ENCODE results near the gene CWC25.
A peak's percentile ranks its signal among the peaks of the same experiment; 100 is the strongest.

CWC25 gene

DNA sequence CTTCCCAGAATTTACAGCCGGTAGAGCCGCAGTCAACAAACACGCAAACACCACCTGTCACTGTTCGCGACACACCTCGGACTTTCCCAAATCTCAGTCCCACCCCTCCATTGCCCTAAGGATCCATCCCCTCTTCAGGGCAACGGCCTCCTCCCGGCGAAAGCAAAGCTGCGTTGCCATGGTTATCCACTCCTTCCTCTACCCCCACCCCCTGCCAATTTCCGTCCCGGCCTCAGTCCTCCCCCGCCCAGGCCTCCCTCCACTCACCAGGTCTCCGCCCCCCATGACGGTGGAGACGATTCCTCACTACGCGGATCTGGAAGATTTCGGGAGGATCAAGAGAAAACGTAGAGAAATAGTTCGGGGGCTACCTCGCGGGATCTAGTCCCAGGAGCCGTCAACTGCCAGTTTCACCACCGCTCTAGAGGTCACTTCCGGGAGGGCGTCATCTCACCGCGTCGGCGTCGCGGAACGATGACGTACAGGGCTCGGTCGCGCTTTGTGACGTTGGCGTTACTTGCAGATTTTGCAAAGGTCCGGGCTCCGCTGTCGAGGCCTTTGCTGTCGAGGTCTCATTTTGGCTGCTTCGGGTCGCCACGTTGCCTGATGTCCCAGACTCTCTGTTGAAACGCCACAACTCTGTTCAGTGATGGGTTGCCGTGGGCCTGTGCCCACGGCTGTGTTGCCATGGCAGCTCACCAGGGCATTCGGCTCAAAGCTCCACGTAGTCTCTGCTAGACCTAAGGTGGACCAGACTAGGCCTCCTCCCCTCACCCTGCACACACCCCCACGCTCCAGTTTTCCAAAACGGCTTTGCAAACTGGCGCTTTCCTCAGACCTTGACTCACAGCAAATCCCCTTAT, at the start of gene CWC25:
Gene CWC25, minus strand, starts transcription at position 423 of the 863 bp plus-strand sequence. Its CDS starts 138 bp downstream, at position 285.
- TF ChIP-seq, protein P1, sequence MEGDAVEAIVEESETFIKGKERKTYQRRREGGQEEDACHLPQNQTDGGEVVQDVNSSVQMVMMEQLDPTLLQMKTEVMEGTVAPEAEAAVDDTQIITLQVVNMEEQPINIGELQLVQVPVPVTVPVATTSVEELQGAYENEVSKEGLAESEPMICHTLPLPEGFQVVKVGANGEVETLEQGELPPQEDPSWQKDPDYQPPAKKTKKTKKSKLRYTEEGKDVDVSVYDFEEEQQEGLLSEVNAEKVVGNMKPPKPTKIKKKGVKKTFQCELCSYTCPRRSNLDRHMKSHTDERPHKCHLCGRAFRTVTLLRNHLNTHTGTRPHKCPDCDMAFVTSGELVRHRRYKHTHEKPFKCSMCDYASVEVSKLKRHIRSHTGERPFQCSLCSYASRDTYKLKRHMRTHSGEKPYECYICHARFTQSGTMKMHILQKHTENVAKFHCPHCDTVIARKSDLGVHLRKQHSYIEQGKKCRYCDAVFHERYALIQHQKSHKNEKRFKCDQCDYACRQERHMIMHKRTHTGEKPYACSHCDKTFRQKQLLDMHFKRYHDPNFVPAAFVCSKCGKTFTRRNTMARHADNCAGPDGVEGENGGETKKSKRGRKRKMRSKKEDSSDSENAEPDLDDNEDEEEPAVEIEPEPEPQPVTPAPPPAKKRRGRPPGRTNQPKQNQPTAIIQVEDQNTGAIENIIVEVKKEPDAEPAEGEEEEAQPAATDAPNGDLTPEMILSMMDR (conservative IDR thresholded peaks at IDR 0.05; ENCODE audit: low read depth, low read length): no peak
- H3K4me3 ChIP-seq (ENCODE audit: low read length): peak within 1 kb of the TSS; percentile 99
- peak; percentile 78 for DNase-seq (ENCODE audit: low read depth)

DNA sequence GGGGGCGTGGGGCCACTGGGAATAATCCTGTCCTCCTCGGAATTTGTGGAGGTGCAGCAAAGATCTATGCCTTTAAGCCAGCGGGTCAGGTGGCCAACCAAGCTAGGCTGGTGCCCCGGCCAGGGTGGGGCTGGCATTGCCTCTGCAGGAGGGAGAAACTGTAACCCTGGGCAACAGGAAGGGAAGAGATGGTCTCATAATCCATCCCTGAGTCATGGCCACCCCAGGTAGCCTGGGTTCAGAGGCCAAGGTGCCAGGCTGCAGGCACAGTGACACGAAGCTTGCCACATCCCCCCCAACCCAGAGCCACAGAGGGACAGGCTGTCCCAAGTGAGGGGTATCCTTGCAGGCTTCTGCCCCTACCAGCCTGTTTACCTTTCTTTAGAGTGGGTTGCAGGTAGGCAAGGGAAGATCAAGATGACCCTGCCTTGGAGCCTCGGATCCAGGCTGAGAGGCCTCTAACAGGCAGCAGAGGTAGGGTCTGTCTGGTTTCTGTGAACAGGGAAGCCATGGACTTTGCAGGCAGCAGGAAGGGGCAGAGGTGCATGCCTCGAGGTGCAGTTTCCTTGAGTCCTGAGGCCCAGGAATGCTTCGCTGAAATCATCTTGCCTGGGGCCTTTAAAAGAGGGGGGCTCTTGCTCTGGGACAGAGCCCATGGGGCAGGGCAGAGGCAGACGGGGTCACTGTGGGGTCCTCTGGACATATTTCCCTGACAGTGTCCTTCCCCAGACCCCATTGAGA, 48.7 kb upstream of the CWC25 start:
- DNase-seq (ENCODE audit: low read depth): no peak
- no peak overlapping the region for H3K4me3 ChIP-seq (ENCODE audit: low read length)
- TF ChIP-seq, protein P1 (conservative IDR thresholded peaks at IDR 0.05; ENCODE audit: low read depth, low read length): no peak

DNA sequence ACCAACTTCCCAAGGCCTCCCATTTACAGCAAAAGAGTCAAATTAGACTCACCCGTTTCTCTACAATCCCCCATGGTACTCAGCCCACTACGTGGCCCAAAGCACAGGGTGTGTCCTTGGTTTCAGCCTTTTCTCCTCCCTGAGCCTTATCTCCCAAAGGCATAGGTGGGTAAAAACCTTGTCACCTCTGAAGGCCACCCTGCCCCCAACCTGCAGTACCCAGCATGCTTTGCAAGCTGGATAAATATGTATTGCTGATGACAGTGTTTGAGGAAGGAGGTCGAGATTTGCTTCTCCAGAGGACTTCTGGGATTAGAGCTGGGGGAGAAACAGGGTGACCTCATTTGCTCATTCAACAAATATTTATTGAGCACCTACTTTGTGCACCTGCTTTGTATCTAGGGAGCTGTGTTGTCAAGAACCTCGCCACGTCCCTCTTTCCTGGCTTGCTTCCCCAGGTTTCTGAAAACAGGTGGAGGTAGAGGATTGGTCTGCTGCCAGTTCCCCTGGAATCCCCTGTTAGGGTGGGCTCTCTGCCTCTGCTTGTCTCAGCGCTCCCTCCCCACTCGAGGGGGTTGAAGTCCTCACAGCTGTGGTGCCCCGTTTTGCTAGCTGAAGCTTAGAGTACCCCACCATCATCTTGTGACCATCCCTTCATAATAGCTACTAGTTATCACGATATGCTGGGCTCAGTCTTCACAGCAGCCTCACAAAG, 47.7 kb upstream of the CWC25 start:
- TF ChIP-seq, protein P1 (conservative IDR thresholded peaks at IDR 0.05; ENCODE audit: low read depth, low read length): no peak
- no peak for DNase-seq (ENCODE audit: low read depth)
- H3K4me3 ChIP-seq (ENCODE audit: low read length): peak overlapping the region; percentile 4

DNA sequence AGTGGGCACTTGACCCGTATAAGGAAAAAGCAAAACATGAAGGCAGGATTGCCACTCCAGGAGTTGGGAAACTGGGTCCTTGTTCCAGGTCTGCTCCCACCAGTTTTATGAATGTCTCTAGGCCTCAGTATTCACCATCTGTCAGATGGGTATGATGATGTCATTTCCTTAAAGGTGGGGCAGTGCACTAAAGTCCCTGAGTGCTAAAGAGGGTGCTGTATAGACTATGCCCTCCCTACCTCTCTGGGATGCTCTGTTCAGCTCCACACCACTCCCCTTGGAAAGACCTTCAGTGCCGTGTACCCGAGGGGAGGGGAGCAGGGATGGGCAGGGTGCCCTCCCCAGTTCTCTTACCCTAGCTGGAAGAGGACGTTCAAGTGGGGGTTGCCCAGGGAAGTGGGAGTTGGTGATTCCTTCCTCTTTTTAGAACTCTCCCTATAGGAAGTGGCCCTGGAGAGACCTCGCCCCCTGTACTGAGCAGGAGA, 46.9 kb upstream of the CWC25 start:
- H3K4me3 ChIP-seq (ENCODE audit: low read length): peak overlapping the region; percentile 98
- TF ChIP-seq, protein P1 (conservative IDR thresholded peaks at IDR 0.05; ENCODE audit: low read depth, low read length): no peak
- no peak for DNase-seq (ENCODE audit: low read depth)

DNA sequence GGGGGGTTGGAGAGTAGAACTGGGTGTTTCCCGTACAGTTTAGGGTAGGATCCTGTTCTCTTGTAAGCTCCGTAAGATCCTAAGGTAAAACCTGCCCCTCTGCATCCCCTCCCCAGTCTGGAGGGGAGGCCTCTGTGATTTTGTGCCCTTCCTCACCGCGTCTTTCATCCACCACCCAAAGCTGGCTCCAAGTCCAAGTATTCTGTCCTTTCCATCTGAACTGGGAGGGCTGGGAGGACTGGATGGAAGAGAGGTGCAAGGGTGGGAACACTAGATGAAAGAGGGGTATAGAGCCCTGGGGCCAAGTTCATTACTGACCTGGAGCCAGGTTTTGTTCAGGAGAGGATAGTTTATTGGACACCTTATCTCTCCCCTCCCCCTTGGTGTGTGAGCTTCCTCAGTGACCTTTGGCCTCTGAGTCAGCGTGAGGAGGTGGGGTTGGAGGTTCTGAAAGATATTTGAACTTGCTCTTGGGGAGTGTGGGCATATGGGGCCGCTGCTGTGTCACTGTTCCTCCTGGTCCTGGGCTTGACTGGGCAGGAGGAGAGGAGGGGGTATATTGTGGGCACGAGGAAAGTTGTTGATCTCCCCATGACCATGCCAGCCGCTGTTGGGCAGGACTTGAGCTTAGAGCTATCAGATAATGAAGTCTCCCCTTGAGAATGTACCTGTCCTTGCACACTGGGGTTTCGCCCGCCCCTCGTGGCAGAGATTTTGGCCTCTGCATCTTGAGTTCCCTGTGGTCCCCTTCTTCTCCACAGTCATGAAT, 46.3 kb upstream of the CWC25 start:
- TF ChIP-seq, protein P1 (conservative IDR thresholded peaks at IDR 0.05; ENCODE audit: low read depth, low read length): peak; percentile 14
- no peak for DNase-seq (ENCODE audit: low read depth)
- peak overlapping the region; percentile 98 for H3K4me3 ChIP-seq (ENCODE audit: low read length)

Measured in retinal pigment epithelial cell (primary cell).